K562 (cell line): Measurements from ENCODE around the gene NDRG4.

Experiments
- MAFF ChIP-seq: IDR thresholded peaks from 2 replicates; pipeline ENCODE4 v1.6.1; 2012; ENCODE audit warnings: low read length, improper control_type of control experiment
- RBM34 ChIP-seq: fragments of 200-400 bp; formaldehyde crosslinking; IDR thresholded peaks from 2 replicates; pipeline ENCODE4 v1.6.1; 2018; ENCODE audit warnings: low read length, borderline replicate concordance; ENCODE audit not compliant: insufficient read depth
- SETDB1 ChIP-seq: IDR thresholded peaks from one replicate; pipeline ENCODE4 v1.6.1; 2012; ENCODE audit warnings: low read length, control low read depth, inconsistent platforms
- TRIM28 ChIP-seq: fragments of 450-650 bp; IDR thresholded peaks from 2 replicates; pipeline ENCODE4 v1.6.1; 2017
- USF2 ChIP-seq: sonication (generic); formaldehyde crosslinking; IDR thresholded peaks from 2 replicates; pipeline ENCODE4 v1.5.0; 2020; ENCODE audit warnings: missing genetic modification reagents
- TF ChIP-seq, protein P1 (sequence below): fragments of 450-650 bp; formaldehyde crosslinking; IDR thresholded peaks from 2 replicates; pipeline ENCODE4 v1.4.0; 2022; ENCODE audit warnings: mild to moderate bottlenecking, moderate library complexity

DNA sequence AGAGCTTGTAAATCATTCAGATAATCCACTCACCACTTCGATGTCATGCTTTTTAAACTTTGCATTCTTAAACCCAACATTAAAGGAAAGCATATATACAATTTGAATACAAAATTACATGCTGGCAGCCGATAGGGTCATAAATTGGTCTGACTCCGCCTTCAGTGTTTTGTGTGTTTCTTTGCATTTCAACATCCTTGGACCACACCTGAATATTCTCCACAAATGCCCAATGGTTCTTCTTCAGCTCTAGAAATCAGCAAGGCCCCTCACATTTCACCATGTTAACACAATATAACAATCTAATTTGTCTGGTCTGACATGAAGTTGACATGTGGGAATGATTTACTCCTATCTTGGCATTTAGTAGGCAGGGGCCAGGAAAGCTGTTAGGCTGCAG is 32.5 kb downstream of the NDRG4 start:
- TF ChIP-seq TRIM28 (no peak), MAFF (no peak), USF2 (CRISPR knock-in tag) (no peak), RBM34 (no peak), SETDB1 (no peak)
- TF ChIP-seq, protein P1, sequence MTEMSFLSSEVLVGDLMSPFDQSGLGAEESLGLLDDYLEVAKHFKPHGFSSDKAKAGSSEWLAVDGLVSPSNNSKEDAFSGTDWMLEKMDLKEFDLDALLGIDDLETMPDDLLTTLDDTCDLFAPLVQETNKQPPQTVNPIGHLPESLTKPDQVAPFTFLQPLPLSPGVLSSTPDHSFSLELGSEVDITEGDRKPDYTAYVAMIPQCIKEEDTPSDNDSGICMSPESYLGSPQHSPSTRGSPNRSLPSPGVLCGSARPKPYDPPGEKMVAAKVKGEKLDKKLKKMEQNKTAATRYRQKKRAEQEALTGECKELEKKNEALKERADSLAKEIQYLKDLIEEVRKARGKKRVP (CRISPR knock-in tag), result no peak
